IMR-90 (cell line): ENCODE measurements around the gene WASL. TPM values are rescaled to one million over a fixed set of nuclear protein-coding genes. Genes with fewer than 3 reads are reported as not detected.

Source experiments
- ATAC-seq: fragments of 200-7000 bp; cut with Tn5 transposase; 2 replicates; pipeline ENCODE4 v1.9.1; 2020; ENCODE audit warnings: low read depth, mild to moderate bottlenecking, moderate library complexity
- BruUV-seq: library from RNA; stranded (reverse); fragments of 400-500 nt; replicated peaks from 2 replicates; lab custom pipeline; 2021; lab: Mats Ljungman, UMichigan
- CTCF ChIA-PET: fragments of 300-600 bp; formaldehyde crosslinking; extraction: SDS; loops from one replicate; lab custom pipeline; 2021; ENCODE audit warnings: antibody characterized with exemption; lab: Yijun Ruan, JAX
- POLR2A ChIA-PET: fragments of 300-600 bp; sonication (Branson Sonifier 250); formaldehyde crosslinking; loops from one replicate; lab custom pipeline; 2022; ENCODE audit warnings: antibody characterized with exemption; ENCODE audit not compliant: unreplicated experiment; lab: Charles Lee
- DNase-seq: peaks from one replicate; pipeline ENCODE4 v3.0.0; 2013
- H2AFZ ChIP-seq: replicated peaks from 2 replicates; pipeline ENCODE3; 2013; ENCODE audit warnings: low read length, mild to moderate bottlenecking; ENCODE audit not compliant: poor library complexity
- H2AK5ac ChIP-seq: 2 replicates; pipeline ENCODE4 v1.6.1; 2013; ENCODE audit warnings: low read depth, low read length, inconsistent platforms
- H2AK9ac ChIP-seq: replicated peaks from 2 replicates; pipeline ENCODE3; 2013; ENCODE audit warnings: mild to moderate bottlenecking, low read depth, low read length, moderate library complexity; ENCODE audit not compliant: poor library complexity
- H2BK120ac ChIP-seq: 2 replicates; pipeline ENCODE4 v1.6.1; 2013; ENCODE audit warnings: low read depth, low read length, inconsistent platforms
- H2BK15ac ChIP-seq: 3 replicates; pipeline ENCODE4 v1.6.1; 2013; ENCODE audit warnings: low read depth, low read length, inconsistent platforms
- H2BK20ac ChIP-seq: 2 replicates; pipeline ENCODE4 v1.6.1; 2013; ENCODE audit warnings: low read depth, mild to moderate bottlenecking, inconsistent platforms, low read length, moderate library complexity
- H2BK5ac ChIP-seq: 2 replicates; pipeline ENCODE4 v1.6.1; 2013; ENCODE audit warnings: mild to moderate bottlenecking, low read depth, low read length, inconsistent platforms; ENCODE audit not compliant: poor library complexity, severe bottlenecking
- H3K14ac ChIP-seq: replicated peaks from 2 replicates; pipeline ENCODE4 v1.6.1; 2013; ENCODE audit warnings: low read depth, low read length, inconsistent platforms
- H3K18ac ChIP-seq: 2 replicates; pipeline ENCODE4 v1.6.1; 2013; ENCODE audit warnings: low read depth, low read length, control low read depth
- H3K23ac ChIP-seq: 2 replicates; pipeline ENCODE4 v1.6.1; 2013; ENCODE audit warnings: low read depth, low read length, inconsistent platforms
- H3K27ac ChIP-seq: 2 replicates; pipeline ENCODE4 v1.5.1; 2013; ENCODE audit warnings: mild to moderate bottlenecking, control low read depth, low read length; ENCODE audit not compliant: insufficient read depth
- H3K27me3 ChIP-seq: 2 replicates; pipeline ENCODE4 v1.6.1; 2013; ENCODE audit warnings: low read length; ENCODE audit not compliant: control insufficient read depth, insufficient read depth
- H3K36me3 ChIP-seq: 2 replicates; pipeline ENCODE4 v1.6.1; 2013; ENCODE audit warnings: low read length, mixed read lengths; ENCODE audit not compliant: control insufficient read depth, insufficient read depth
- H3K4ac ChIP-seq: 2 replicates; pipeline ENCODE4 v1.6.1; 2013; ENCODE audit warnings: low read depth, low read length, inconsistent platforms
- H3K4me1 ChIP-seq: 2 replicates; pipeline ENCODE4 v1.6.1; 2013; ENCODE audit warnings: low read length, mixed read lengths; ENCODE audit not compliant: control insufficient read depth, insufficient read depth
- H3K4me2 ChIP-seq: 2 replicates; pipeline ENCODE4 v1.6.1; 2013; ENCODE audit warnings: low read depth, mild to moderate bottlenecking, control low read depth, low read length, moderate library complexity
- H3K4me3 ChIP-seq: 2 replicates; pipeline ENCODE4 v1.5.1; 2013; ENCODE audit warnings: low read depth, mild to moderate bottlenecking, control low read depth, low read length, moderate library complexity; ENCODE audit not compliant: insufficient read depth
- H3K56ac ChIP-seq: 2 replicates; pipeline ENCODE4 v1.6.1; 2013; ENCODE audit warnings: low read length, inconsistent platforms; ENCODE audit not compliant: insufficient read depth; ENCODE audit errors: extremely low read depth
- H3K79me1 ChIP-seq, 2 experiments: 2 replicates each; pipeline ENCODE4 v1.6.1; 2013; ENCODE audit warnings: low read length in 2 of 2, inconsistent platforms in 1 of 2, low read depth in 1 of 2
- H3K9ac ChIP-seq: 2 replicates; pipeline ENCODE4 v1.6.1; 2013; ENCODE audit warnings: low read depth, low read length, control low read depth
- H3K9me1 ChIP-seq: 2 replicates; pipeline ENCODE4 v1.6.1; 2013; ENCODE audit warnings: low read length, inconsistent platforms; ENCODE audit not compliant: insufficient read depth
- H3K9me3 ChIP-seq: 2 replicates; pipeline ENCODE4 v1.6.1; 2013; ENCODE audit warnings: low read length; ENCODE audit not compliant: control insufficient read depth, insufficient read depth
- H4K20me1 ChIP-seq: 2 replicates; pipeline ENCODE4 v1.6.1; 2013; ENCODE audit warnings: low read length, inconsistent platforms; ENCODE audit not compliant: insufficient read depth
- H4K5ac ChIP-seq: 2 replicates; pipeline ENCODE4 v1.6.1; 2013; ENCODE audit warnings: mild to moderate bottlenecking, low read depth, low read length, control low read depth
- H4K8ac ChIP-seq, 2 experiments: 2 replicates each; pipeline ENCODE4 v1.6.1; 2013; ENCODE audit warnings: low read depth in 2 of 2, low read length in 2 of 2, control low read depth in 1 of 2, inconsistent platforms in 1 of 2
- H4K91ac ChIP-seq: 2 replicates; pipeline ENCODE4 v1.6.1; 2013; ENCODE audit warnings: low read depth, low read length, inconsistent platforms; ENCODE audit not compliant: insufficient read depth
- BHLHE40 ChIP-seq: fragments of 150-350 bp; IDR thresholded peaks from 2 replicates; pipeline ENCODE4 v1.6.1; 2016; ENCODE audit warnings: mild to moderate bottlenecking, low read depth, low read length
- CEBPB ChIP-seq: IDR thresholded peaks from 2 replicates; pipeline ENCODE4 v1.6.1; 2012; ENCODE audit warnings: low read depth, low read length, improper control_type of control experiment
- CHD1 ChIP-seq: IDR thresholded peaks from 2 replicates; pipeline ENCODE4 v1.6.1; 2012; ENCODE audit warnings: low read depth, low read length, improper control_type of control experiment
- ELK1 ChIP-seq: fragments of 150-350 bp; IDR thresholded peaks from 2 replicates; pipeline ENCODE4 v1.6.1; 2016; ENCODE audit warnings: low read depth, mild to moderate bottlenecking, low read length, moderate library complexity, borderline replicate concordance
- FOS ChIP-seq: fragments of 150-350 bp; IDR thresholded peaks from 2 replicates; pipeline ENCODE4 v1.6.1; 2016; ENCODE audit warnings: low read depth, low read length
- MAFK ChIP-seq: IDR thresholded peaks from 2 replicates; pipeline ENCODE4 v1.6.1; 2012; ENCODE audit warnings: low read depth, low read length, improper control_type of control experiment
- MXI1 ChIP-seq: IDR thresholded peaks from 2 replicates; pipeline ENCODE4 v1.6.1; 2012; ENCODE audit warnings: low read depth, mild to moderate bottlenecking, low read length, moderate library complexity, borderline replicate concordance
- NFE2L2 ChIP-seq: fragments of 150-350 bp; IDR thresholded peaks from 2 replicates; pipeline ENCODE4 v1.6.1; 2016; ENCODE audit warnings: low read depth, mild to moderate bottlenecking, low read length
- RFX5 ChIP-seq: IDR thresholded peaks from 2 replicates; pipeline ENCODE4 v1.8.0; 2012; ENCODE audit warnings: low read depth, mild to moderate bottlenecking, low read length, moderate library complexity
- USF2 ChIP-seq: fragments of 150-350 bp; IDR thresholded peaks from 2 replicates; pipeline ENCODE4 v1.6.1; 2017; ENCODE audit warnings: mild to moderate bottlenecking, antibody characterized with exemption, low read length, low read depth
- WGBS, 2 experiments: methylation state at CpG; one replicate each; pipeline versions ENCODE4 v1.1.5 to v1.1.7; 2013; ENCODE audit warnings: missing lambda C conversion rate in 2 of 2; ENCODE audit not compliant: insufficient read length in 1 of 2; ENCODE audit errors: extremely low coverage in 2 of 2; 5-methylcytosine and 5-hydroxymethylcytosine counted together
- dilution Hi-C: fragments of 300-500 bp; cut with HindIII; formaldehyde crosslinking; loops from one replicate; pipeline ENCODE4 v1.14.3; 2018; ENCODE audit warnings: low sequenced_read_pairs; ENCODE audit not compliant: unreplicated experiment
- in situ Hi-C: fragments of 300-500 bp; cut with MboI; formaldehyde crosslinking; loops from 3 replicates; pipeline ENCODE4 v1.14.3; 2019; ENCODE audit warnings: low sequenced_read_pairs, inconsistent platforms, mixed read lengths
- intact Hi-C: fragments of 100-400 bp; cut with micrococcal nuclease; formaldehyde crosslinking; loops from 2 replicates; pipeline ENCODE4 v1.10.0; 2022
- polyA plus RNA-seq, 3 experiments: library from polyadenylated mRNA; depleted of rRNA; stranded (reverse); fragments of >200 nt; gene quantifications; 2 replicates each; pipeline ENCODE4 v1.2.3, GENCODE V29; 2012; ENCODE audit warnings: low replicate concordance in 1 of 3
- total RNA-seq: library from RNA; depleted of rRNA; stranded (reverse); fragments of >200 nt; gene quantifications from 2 replicates; pipeline ENCODE4 v1.2.3, GENCODE V29; 2012

The WASL gene
- total and polyA plus RNA-seq, 2 of the 4 experiments (the other 2 are of a cell fraction), result 2.3 to 7.9 TPM

GRCh38 chr7:123647106-123647730 lies 101.6 kb downstream of the WASL start:
- Histone ChIP-seq H2BK120ac (no peak overlapping the region), H3K4me2 (no peak overlapping the region), H3K27ac (no peak overlapping the region), H2AK5ac (no peak overlapping the region), H3K14ac (no peak overlapping the region), H3K9ac (no peak overlapping the region), H3K9me1 (no peaks in the 10 kb centered on the region), H3K9me3 (no peaks in the 10 kb centered on the region), H2BK5ac (no peak overlapping the region), H3K36me3 (no peaks in the 10 kb centered on the region), H2BK20ac (no peak overlapping the region), H4K8ac (no peak overlapping the region), H3K27me3 (peaks cover 7% of the 10 kb centered on the region), H2AK9ac (no peak overlapping the region), H3K4ac (no peak overlapping the region), H4K5ac (no peak overlapping the region), H3K79me1 (no peaks in the 10 kb centered on the region), H3K4me3 (no peak overlapping the region), H2BK15ac (no peak overlapping the region), H4K20me1 (no peaks in the 10 kb centered on the region), H3K56ac (no peak overlapping the region), H3K18ac (no peak overlapping the region), H4K91ac (no peak overlapping the region), H2AFZ (no peak overlapping the region), H3K23ac (no peak overlapping the region), H3K4me1 (peaks cover 3% of the 10 kb centered on the region; the same call in 1 of the 2 replicates)
- ChIA-PET CTCF (interaction anchor here (1.0 kb wide), 1 partner anchor 42 kb away, joined by 3 read pairs; no protein-coding TSS in a partner anchor), POLR2A (no interaction called here)
- no TSS peak for BruUV-seq
- in situ Hi-C loops, result loop anchor here (25.0 kb wide), 1 partner anchor 215 kb away; no protein-coding TSS in a partner anchor
- no peak for DNase-seq
- WGBS, 2 experiments, result 37% methylated on average over 2 of the region's 7 CpGs; no CpG with 5 or more reads in 1 of the 2 experiments
- no peak for ATAC-seq
- TF ChIP-seq FOS (no peak), CHD1 (no peak), CEBPB (no peak), MAFK (no peak), RFX5 (no peak), ELK1 (no peak), MXI1 (no peak), BHLHE40 (no peak), USF2 (no peak), NFE2L2 (no peak)
- dilution Hi-C loops, result no loop called here
- intact Hi-C loops, result no loop called here
